H9 (cell line): ENCODE results near the gene ABHD4. TPM values are rescaled to one million over a fixed set of nuclear protein-coding genes. Genes with fewer than 3 reads are reported as not detected.

Source experiments
- DNase-seq: peaks from one replicate; pipeline ENCODE4 v3.0.0-alpha.2; 2017
- H2AFZ ChIP-seq: one replicate; pipeline ENCODE4 v1.6.1; 2013; ENCODE audit warnings: mild to moderate bottlenecking, low read length, control low read depth, moderate library complexity
- H2AK5ac ChIP-seq: 2 replicates; pipeline ENCODE4 v1.6.1; 2013; ENCODE audit warnings: low read length, control low read depth, mixed read lengths; ENCODE audit not compliant: insufficient read length
- H2BK120ac ChIP-seq: one replicate; pipeline ENCODE4 v1.6.1; 2013; ENCODE audit warnings: low read depth, mild to moderate bottlenecking, low read length, control low read depth, inconsistent platforms; ENCODE audit not compliant: poor library complexity, severe bottlenecking
- H2BK12ac ChIP-seq: 2 replicates; pipeline ENCODE4 v1.6.1; 2013; ENCODE audit warnings: low read length, control low read depth, mixed read lengths, low read depth; ENCODE audit not compliant: insufficient read length
- H2BK15ac ChIP-seq: 2 replicates; pipeline ENCODE4 v1.6.1; 2013; ENCODE audit warnings: low read depth, low read length, control low read depth
- H2BK20ac ChIP-seq: one replicate; pipeline ENCODE4 v1.6.1; 2013; ENCODE audit warnings: low read depth, mild to moderate bottlenecking, low read length, control low read depth, inconsistent platforms; ENCODE audit not compliant: poor library complexity, severe bottlenecking
- H2BK5ac ChIP-seq: 2 replicates; pipeline ENCODE4 v1.6.1; 2013; ENCODE audit warnings: low read length, control low read depth, mixed read lengths; ENCODE audit not compliant: insufficient read length
- H3K14ac ChIP-seq: 2 replicates; pipeline ENCODE4 v1.6.1; 2013; ENCODE audit warnings: low read length, control low read depth; ENCODE audit not compliant: insufficient read depth
- H3K18ac ChIP-seq: 2 replicates; pipeline ENCODE4 v1.6.1; 2013; ENCODE audit warnings: low read depth, mild to moderate bottlenecking, mixed read lengths, low read length, control low read depth; ENCODE audit not compliant: insufficient read length
- H3K23ac ChIP-seq: 2 replicates; pipeline ENCODE4 v1.6.1; 2013; ENCODE audit warnings: low read length, control low read depth, mixed read lengths, low read depth; ENCODE audit not compliant: insufficient read length
- H3K23me2 ChIP-seq: 2 replicates; pipeline ENCODE4 v1.6.1; 2013; ENCODE audit warnings: low read depth, mild to moderate bottlenecking, mixed read lengths, low read length, control low read depth; ENCODE audit not compliant: insufficient read length, poor library complexity, severe bottlenecking
- H3K27ac ChIP-seq: 2 replicates; pipeline ENCODE4 v1.5.1; 2013; ENCODE audit warnings: low read length, control low read depth, mixed read lengths, low read depth; ENCODE audit not compliant: insufficient read length
- H3K27me3 ChIP-seq: 2 replicates; pipeline ENCODE4 v1.6.1; 2013; ENCODE audit warnings: low read length, control low read depth, inconsistent platforms; ENCODE audit not compliant: insufficient read depth
- H3K4ac ChIP-seq: 2 replicates; pipeline ENCODE4 v1.6.1; 2013; ENCODE audit warnings: low read depth, mild to moderate bottlenecking, control low read depth, inconsistent platforms, low read length, moderate library complexity
- H3K4me1 ChIP-seq: 2 replicates; pipeline ENCODE4 v1.6.1; 2013; ENCODE audit warnings: low read length, control low read depth, inconsistent platforms; ENCODE audit not compliant: insufficient read depth
- H3K4me2 ChIP-seq: 2 replicates; pipeline ENCODE4 v1.6.1; 2013; ENCODE audit warnings: low read length, control low read depth, mixed read lengths; ENCODE audit not compliant: insufficient read length, insufficient read depth
- H3K56ac ChIP-seq: 2 replicates; pipeline ENCODE4 v1.6.1; 2013; ENCODE audit warnings: low read depth, mild to moderate bottlenecking, mixed read lengths, low read length, control low read depth; ENCODE audit not compliant: insufficient read length
- H3K79me1 ChIP-seq: 2 replicates; pipeline ENCODE4 v1.6.1; 2013; ENCODE audit warnings: low read depth, mild to moderate bottlenecking, moderate library complexity, low read length, control low read depth, inconsistent platforms; ENCODE audit not compliant: insufficient read depth, poor library complexity, severe bottlenecking
- H3K79me2 ChIP-seq: 2 replicates; pipeline ENCODE4 v1.6.1; 2013; ENCODE audit warnings: low read length, control low read depth, inconsistent platforms; ENCODE audit not compliant: insufficient read depth
- H3K9ac ChIP-seq: 2 replicates; pipeline ENCODE4 v1.6.1; 2013; ENCODE audit warnings: low read length, control low read depth, mixed read lengths; ENCODE audit not compliant: insufficient read length; ENCODE audit errors: extremely low read depth
- H3K9me3 ChIP-seq: one replicate; pipeline ENCODE4 v1.6.1; 2013; ENCODE audit warnings: low read depth, low read length, inconsistent platforms; ENCODE audit not compliant: control insufficient read depth
- H3T11ph ChIP-seq: one replicate; pipeline ENCODE4 v1.6.1; 2013; ENCODE audit warnings: mild to moderate bottlenecking, low read length, control low read depth, inconsistent platforms
- H4K20me1 ChIP-seq: one replicate; pipeline ENCODE4 v1.6.1; 2013; ENCODE audit not compliant: control insufficient read depth, insufficient read length, insufficient read depth
- H4K5ac ChIP-seq: 2 replicates; pipeline ENCODE4 v1.6.1; 2013; ENCODE audit warnings: low read depth, mild to moderate bottlenecking, mixed read lengths, low read length, control low read depth; ENCODE audit not compliant: insufficient read length
- H4K8ac ChIP-seq: replicated peaks from 2 replicates; pipeline ENCODE4 v1.6.1; 2013; ENCODE audit warnings: low read length, control low read depth, mixed read lengths, low read depth; ENCODE audit not compliant: insufficient read length
- H4K91ac ChIP-seq: 2 replicates; pipeline ENCODE4 v1.6.1; 2013; ENCODE audit warnings: low read depth, mild to moderate bottlenecking, moderate library complexity, mixed read lengths, low read length, control low read depth; ENCODE audit not compliant: insufficient read length
- H3K27ac Mint-ChIP-seq, 3 experiments: 2 replicates in 2 of 3; 3 replicates in 1 of 3; pipeline ENCODE4 v1.8.0; 2020 to 2021; ENCODE audit warnings: mixed read lengths in 3 of 3, mild to moderate bottlenecking in 1 of 3, moderate library complexity in 1 of 3
- H3K27me3 Mint-ChIP-seq: 2 replicates; pipeline ENCODE4 v1.8.0; 2021; ENCODE audit warnings: low read depth, mild to moderate bottlenecking, moderate library complexity, mixed read lengths
- H3K36me3 Mint-ChIP-seq, 3 experiments: 2 replicates in 2 of 3; 3 replicates in 1 of 3; pipeline ENCODE4 v1.8.0; 2020 to 2021; ENCODE audit warnings: low read depth in 3 of 3, mixed read lengths in 3 of 3; ENCODE audit not compliant: insufficient read depth in 1 of 3
- H3K4me1 Mint-ChIP-seq, 2 experiments: 2 replicates each; pipeline ENCODE4 v1.8.0; 2020; ENCODE audit warnings: mixed read lengths in 2 of 2
- H3K4me3 Mint-ChIP-seq, 2 experiments: 2 replicates in 1 of 2; 3 replicates in 1 of 2; pipeline ENCODE4 v1.8.0; 2020 to 2021; ENCODE audit warnings: mild to moderate bottlenecking in 2 of 2, mixed read lengths in 2 of 2, moderate library complexity in 1 of 2
- H3K9me3 Mint-ChIP-seq, 2 experiments: 2 replicates in 1 of 2; 3 replicates in 1 of 2; pipeline ENCODE4 v1.8.0; 2020; ENCODE audit warnings: mild to moderate bottlenecking in 2 of 2, mixed read lengths in 2 of 2, moderate library complexity in 1 of 2
- CTCF ChIP-seq: fragments of 200-600 bp; sonication (generic); conservative IDR thresholded peaks from 3 replicates; pipeline ENCODE4 v1.8.0; 2021; ENCODE audit warnings: antibody characterized with exemption, mild to moderate bottlenecking
- WGBS: extraction: QIAGEN DNeasy Blood & Tissue Kit; methylation state at CpG from one replicate; pipeline ENCODE4 v1.1.7; 2013; ENCODE audit warnings: missing lambda C conversion rate, low lambda C conversion rate, mixed read lengths; ENCODE audit not compliant: insufficient read length; ENCODE audit errors: extremely low coverage; 5-methylcytosine and 5-hydroxymethylcytosine counted together
- total RNA-seq: library from RNA; stranded (reverse); gene quantifications from 2 replicates; pipeline ENCODE4 v1.2.1, GENCODE V29; 2021

The ABHD4 gene
- total RNA-seq, 1 experiment from 2014 or later, result 21.8 TPM

GRCh38 chr14:22650046-22650739 lies 52.1 kb downstream of the ABHD4 start:
- H2AFZ ChIP-seq, result no peak overlapping the region
- no peak overlapping the region for H3K27ac ChIP-seq
- H3K9me3 ChIP-seq, result no peaks in the 10 kb centered on the region
- WGBS, result no CpG with 5 or more reads among the region's 7 CpGs
- Mint-ChIP-seq H3K9me3 (no peaks in the 10 kb centered on the region), H3K4me1 (peaks cover 3 to 8% of the 10 kb centered on the region in 2 experiments), H3K36me3 (no peaks in the 10 kb centered on the region), H3K4me3 (no peak overlapping the region; a peak in 1 of 5 replicates), H3K27ac (no peak overlapping the region), H3K27me3 (no peaks in the 10 kb centered on the region; the same call in 1 of the 2 replicates)
- no peak overlapping the region for H3T11ph ChIP-seq
- no peak for DNase-seq
- H3K56ac ChIP-seq, result no peak overlapping the region
- no peak overlapping the region for H3K4me2 ChIP-seq
- no peak overlapping the region for H2AK5ac ChIP-seq
- no peaks in the 10 kb centered on the region for H3K23me2 ChIP-seq
- H4K91ac ChIP-seq, result no peak overlapping the region
- no peaks in the 10 kb centered on the region for H3K4me1 ChIP-seq
- no peak overlapping the region for H3K14ac ChIP-seq
- no peaks in the 10 kb centered on the region for H3K79me1 ChIP-seq
- no peak overlapping the region for H3K9ac ChIP-seq
- H2BK12ac ChIP-seq, result no peak overlapping the region
- H3K27me3 ChIP-seq, result no peaks in the 10 kb centered on the region
- H2BK15ac ChIP-seq, result no peak overlapping the region
- no peak overlapping the region for H4K8ac ChIP-seq
- H2BK5ac ChIP-seq, result no peak overlapping the region
- H4K5ac ChIP-seq, result no peak overlapping the region
- no peak for TF ChIP-seq CTCF
- no peaks in the 10 kb centered on the region for H3K79me2 ChIP-seq
- no peak overlapping the region for H3K18ac ChIP-seq
- H3K23ac ChIP-seq, result no peak overlapping the region
- H2BK20ac ChIP-seq, result no peak overlapping the region
- H4K20me1 ChIP-seq, result no peaks in the 10 kb centered on the region
- no peak overlapping the region for H3K4ac ChIP-seq
- no peak overlapping the region for H2BK120ac ChIP-seq
